ENCODE measurements around the gene EFHD1.

GRCh38 chr2:232587512-232587911 is 45.9 kb upstream of the EFHD1 start:
- no peak for TF ChIP-seq POLR2AphosphoS5 (IDR thresholded peaks at IDR 0.05; ENCODE audit: low read depth, low read length)
- TF ChIP-seq POLR2A (IDR thresholded peaks at IDR 0.05; ENCODE audit: low read depth, low read length), result no peak
- no peak for TF ChIP-seq TAF1 (IDR thresholded peaks at IDR 0.05; ENCODE audit: borderline replicate concordance, low read depth, low read length)
